IPS-15b (cell line): ENCODE data around the gene KLLN.
"Not testable (repeated sequence)": the region's sequence is repeated elsewhere in the genome, so short reads cannot be mapped to it uniquely, and the experiment has no call there.

Experiments
- H3K27me3 ChIP-seq: one replicate; pipeline ENCODE4 v1.6.1; 2013; ENCODE audit warnings: low read length; ENCODE audit not compliant: control insufficient read depth, insufficient read depth
- H3K36me3 ChIP-seq: one replicate; pipeline ENCODE4 v1.6.1; 2013; ENCODE audit warnings: low read length; ENCODE audit not compliant: control insufficient read depth, insufficient read depth
- H3K4me1 ChIP-seq: one replicate; pipeline ENCODE4 v1.6.1; 2013; ENCODE audit warnings: mild to moderate bottlenecking, low read length; ENCODE audit not compliant: control insufficient read depth, insufficient read depth
- H3K4me3 ChIP-seq: one replicate; pipeline ENCODE4 v1.5.1; 2013; ENCODE audit warnings: low read depth, low read length
- H3K9ac ChIP-seq: one replicate; pipeline ENCODE4 v1.6.1; 2013; ENCODE audit warnings: low read depth, mild to moderate bottlenecking, low read length
- H3K9me3 ChIP-seq: one replicate; pipeline ENCODE4 v1.6.1; 2013; ENCODE audit warnings: mild to moderate bottlenecking, low read length; ENCODE audit not compliant: control insufficient read depth, insufficient read depth

KLLN gene

GRCh38 chr10:87863951-87864495 lies 690 bp upstream of the KLLN start:
- H3K27me3 ChIP-seq, H3K9ac ChIP-seq, H3K9me3 ChIP-seq, H3K36me3 ChIP-seq: not testable (repeated sequence)
- Histone ChIP-seq H3K4me3 (peak overlapping the region; percentile 63), H3K4me1 (peaks cover 12% of the 10 kb centered on the region)

GRCh38 chr10:87862679-87863052 lies 667 bp downstream of the KLLN start:
- H3K36me3 ChIP-seq = no peaks in the 10 kb centered on the region
- peaks cover 12% of the 10 kb centered on the region for H3K4me1 ChIP-seq
- no peaks in the 10 kb centered on the region for H3K9me3 ChIP-seq
- H3K27me3 ChIP-seq = peaks cover 6% of the 10 kb centered on the region
- peak overlapping the region; percentile 81 for H3K9ac ChIP-seq
- peak overlapping the region; percentile 98 for H3K4me3 ChIP-seq

GRCh38 chr10:87861953-87862678 lies 1.2 kb downstream of the KLLN start:
- peak overlapping the region; percentile 81 for H3K9ac ChIP-seq
- peak overlapping the region; percentile 98 for H3K4me3 ChIP-seq
- H3K4me1 ChIP-seq = peaks cover 12% of the 10 kb centered on the region
- H3K36me3 ChIP-seq = no peaks in the 10 kb centered on the region
- H3K27me3 ChIP-seq = peaks cover 6% of the 10 kb centered on the region
- no peaks in the 10 kb centered on the region for H3K9me3 ChIP-seq

GRCh38 chr10:87861566-87861952 lies 1.8 kb downstream of the KLLN start:
- Histone ChIP-seq H3K9ac (peak overlapping the region; percentile 81), H3K4me3 (peak overlapping the region; percentile 98)

GRCh38 chr10:87860816-87861403 lies 2.4 kb downstream of the KLLN start:
- peak overlapping the region; percentile 98 for H3K4me3 ChIP-seq
- no peak overlapping the region for H3K9ac ChIP-seq

More at GRCh38 chr10:87861566-87861952, 1.8 kb downstream of the KLLN start:
- Histone ChIP-seq H3K27me3 (peaks cover 6% of the 10 kb centered on the region), H3K36me3 (no peaks in the 10 kb centered on the region), H3K4me1 (peaks cover 12% of the 10 kb centered on the region), H3K9me3 (no peaks in the 10 kb centered on the region)

GRCh38 chr10:87860156-87860795 lies 3.1 kb downstream of the KLLN start:
- H3K9me3 ChIP-seq = no peaks in the 10 kb centered on the region
- H3K4me1 ChIP-seq = peaks cover 12% of the 10 kb centered on the region
- no peak overlapping the region for H3K9ac ChIP-seq
- H3K27me3 ChIP-seq = peaks cover 6% of the 10 kb centered on the region
- no peaks in the 10 kb centered on the region for H3K36me3 ChIP-seq
- H3K4me3 ChIP-seq = peak overlapping the region; percentile 8

More at GRCh38 chr10:87860816-87861403, 2.4 kb downstream of the KLLN start:
- peaks cover 12% of the 10 kb centered on the region for H3K4me1 ChIP-seq
- peaks cover 6% of the 10 kb centered on the region for H3K27me3 ChIP-seq
- no peaks in the 10 kb centered on the region for H3K9me3 ChIP-seq
- H3K36me3 ChIP-seq = no peaks in the 10 kb centered on the region

- H3K27me3 ChIP-seq, H3K4me1 ChIP-seq, H3K9me3 ChIP-seq, H3K36me3 ChIP-seq, H3K4me3 ChIP-seq, H3K9ac ChIP-seq: not testable (repeated sequence)
Measured at GRCh38 chr10:87855665-87856064, 7.7 kb downstream of the KLLN start.

GRCh38 chr10:87855247-87855646 lies 8.1 kb downstream of the KLLN start:
- H3K36me3 ChIP-seq, H3K4me3 ChIP-seq, H3K4me1 ChIP-seq, H3K27me3 ChIP-seq, H3K9ac ChIP-seq, H3K9me3 ChIP-seq: not testable (repeated sequence)

GRCh38 chr10:87852089-87852488 lies 11.2 kb downstream of the KLLN start:
- no peak overlapping the region for H3K4me3 ChIP-seq
- H3K9me3 ChIP-seq = no peaks in the 10 kb centered on the region
- H3K9ac ChIP-seq = no peak overlapping the region
- no peaks in the 10 kb centered on the region for H3K36me3 ChIP-seq
- no peaks in the 10 kb centered on the region for H3K27me3 ChIP-seq
- H3K4me1 ChIP-seq = no peaks in the 10 kb centered on the region

GRCh38 chr10:87850742-87851205 lies 12.6 kb downstream of the KLLN start:
- no peaks in the 10 kb centered on the region for H3K27me3 ChIP-seq
- no peak overlapping the region for H3K4me3 ChIP-seq
- H3K9me3 ChIP-seq = no peaks in the 10 kb centered on the region
- no peaks in the 10 kb centered on the region for H3K36me3 ChIP-seq
- H3K9ac ChIP-seq = no peak overlapping the region
- no peaks in the 10 kb centered on the region for H3K4me1 ChIP-seq

- Histone ChIP-seq H3K4me1 (no peaks in the 10 kb centered on the region), H3K9me3 (no peaks in the 10 kb centered on the region), H3K9ac (no peak overlapping the region), H3K4me3 (no peak overlapping the region), H3K36me3 (no peaks in the 10 kb centered on the region), H3K27me3 (no peaks in the 10 kb centered on the region)
Measured at GRCh38 chr10:87849001-87849400, 14.3 kb downstream of the KLLN start.
